CD4-positive, alpha-beta T cell (primary cell): ENCODE data around the gene ARL5C. TPM values are rescaled to one million over a fixed set of nuclear protein-coding genes. Genes with fewer than 3 reads are reported as not detected.

Experiments
- ATAC-seq: fragments of 200-7000 bp; cut with Tn5 transposase; one replicate; pipeline ENCODE4 v1.10.0; 2022; ENCODE audit warnings: mild to moderate bottlenecking; ENCODE audit not compliant: poor library complexity
- CTCF ChIA-PET: fragments of 350-600 bp; sonication (Branson Sonifier 250); formaldehyde crosslinking; loops from one replicate; lab custom pipeline; 2021; ENCODE audit warnings: antibody characterized with exemption, inconsistent platforms; lab: Charles Lee
- POLR2A ChIA-PET: fragments of 350-600 bp; sonication (Branson Sonifier 250); formaldehyde crosslinking; loops from one replicate; lab custom pipeline; 2021; ENCODE audit warnings: antibody characterized with exemption, inconsistent platforms; lab: Charles Lee
- DNase-seq, 14 experiments: peaks; one replicate each; pipeline ENCODE4 v3.0.0-alpha.2; 2013 to 2020; ENCODE audit warnings: mixed read lengths in 2 of 14
- H3K27ac ChIP-seq, 2 donors: one replicate each; pipeline versions ENCODE4 v1.5.1 to v1.7.0; 2013; ENCODE audit warnings: low read length in 2 of 2, low read depth in 1 of 2, mild to moderate bottlenecking in 1 of 2
- H3K27me3 ChIP-seq, 2 experiments: 1 replicate in 1 of 2; 2 replicates in 1 of 2; pipeline versions ENCODE4 v1.6.1 to v1.7.0; 2013; ENCODE audit warnings: low read length in 2 of 2, control low read depth in 1 of 2, mild to moderate bottlenecking in 1 of 2, moderate library complexity in 1 of 2; ENCODE audit not compliant: insufficient read depth in 2 of 2, control insufficient read depth in 1 of 2
- H3K36me3 ChIP-seq: one replicate; pipeline ENCODE4 v1.6.1; 2013; ENCODE audit warnings: low read length, control low read depth; ENCODE audit not compliant: insufficient read depth
- H3K4me1 ChIP-seq: one replicate; pipeline ENCODE4 v1.6.1; 2013; ENCODE audit warnings: low read length, control low read depth; ENCODE audit not compliant: insufficient read depth
- H3K4me3 ChIP-seq: one replicate; pipeline ENCODE4 v1.5.1; 2013; ENCODE audit warnings: mild to moderate bottlenecking, low read length, moderate library complexity
- H3K9me3 ChIP-seq, 2 experiments: 1 replicate in 1 of 2; 2 replicates in 1 of 2; pipeline versions ENCODE4 v1.6.1 to v1.7.0; 2013; ENCODE audit warnings: low read length in 2 of 2, mild to moderate bottlenecking in 2 of 2, control low read depth in 1 of 2, moderate library complexity in 1 of 2; ENCODE audit not compliant: control insufficient read depth in 1 of 2, insufficient read depth in 1 of 2
- H3K27ac Mint-ChIP-seq: one replicate; pipeline ENCODE4 v1.8.0; 2020; ENCODE audit warnings: mixed read lengths
- H3K27me3 Mint-ChIP-seq: one replicate; pipeline ENCODE4 v1.8.0; 2021; ENCODE audit warnings: mixed read lengths
- H3K36me3 Mint-ChIP-seq: one replicate; pipeline ENCODE4 v1.8.0; 2021; ENCODE audit warnings: low read depth, mixed read lengths
- H3K4me1 Mint-ChIP-seq: one replicate; pipeline ENCODE4 v1.8.0; 2021; ENCODE audit warnings: low read depth, mixed read lengths
- H3K4me3 Mint-ChIP-seq: one replicate; pipeline ENCODE4 v1.8.0; 2020; ENCODE audit warnings: mild to moderate bottlenecking, mixed read lengths
- H3K9me3 Mint-ChIP-seq: one replicate; pipeline ENCODE4 v1.8.0; 2020; ENCODE audit warnings: mixed read lengths
- intact Hi-C, 2 experiments: fragments of 100-400 bp; cut with DNase I in 1 of 2; cut with micrococcal nuclease in 1 of 2; formaldehyde crosslinking; loops; one replicate each; pipeline versions ENCODE4 v1.15.1 to v1.9.0; 2023 to 2025; cut with DNase I, micrococcal nuclease
- total RNA-seq, 174 experiments: library from RNA in 2 of 174; stranded (reverse) in 2 of 174; gene quantifications; one replicate each; pipeline ENCODE4 v1.2.3 and lab custom pipeline; 2021 to 2026
- TF ChIP-seq, protein P1 (sequence below): fragments of 200-600 bp; IDR thresholded peaks from one replicate; pipeline ENCODE4 v1.8.0; 2022; ENCODE audit warnings: antibody characterized with exemption, mild to moderate bottlenecking

ARL5C gene
- total RNA-seq, 2 experiments from 2014 or later: not detected

DNA sequence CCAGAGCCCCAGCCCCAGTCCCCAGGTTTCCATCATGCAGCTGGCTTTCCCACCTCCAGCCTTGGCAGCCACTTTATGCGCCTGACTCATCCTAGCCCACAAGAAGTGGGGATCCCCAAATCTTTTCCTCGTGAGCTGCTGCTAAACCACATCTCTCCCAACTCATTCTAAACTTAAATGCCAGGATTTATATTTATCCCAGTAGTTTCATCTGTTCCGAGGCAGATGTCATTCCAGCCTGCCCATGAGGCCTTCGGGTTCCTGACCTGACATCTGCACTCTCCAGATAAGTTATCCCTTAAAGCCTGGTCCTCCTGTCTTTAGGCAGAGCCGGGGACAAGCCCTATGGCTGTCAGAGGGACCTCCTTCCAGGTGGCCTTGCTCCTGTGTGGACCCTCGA is 31.1 kb downstream of the ARL5C start:
- ATAC-seq: no peak
- Histone ChIP-seq H3K4me1 (no peaks in the 10 kb centered on the region), H3K27me3 (no peaks in the 10 kb centered on the region), H3K36me3 (no peaks in the 10 kb centered on the region), H3K9me3 (no peaks in the 10 kb centered on the region), H3K4me3 (no peak overlapping the region), H3K27ac (no peak overlapping the region)
- Mint-ChIP-seq H3K4me1 (no peaks in the 10 kb centered on the region), H3K9me3 (no peaks in the 10 kb centered on the region), H3K27ac (no peak overlapping the region), H3K4me3 (no peak overlapping the region), H3K27me3 (no peaks in the 10 kb centered on the region), H3K36me3 (peaks cover 35% of the 10 kb centered on the region)
- ChIA-PET POLR2A (no interaction called here), CTCF (interaction anchor here (1.1 kb wide), 1 partner anchor 13 kb away, joined by 3 read pairs; no protein-coding TSS in a partner anchor)
- intact Hi-C loops: no loop called here
- TF ChIP-seq, protein P1, sequence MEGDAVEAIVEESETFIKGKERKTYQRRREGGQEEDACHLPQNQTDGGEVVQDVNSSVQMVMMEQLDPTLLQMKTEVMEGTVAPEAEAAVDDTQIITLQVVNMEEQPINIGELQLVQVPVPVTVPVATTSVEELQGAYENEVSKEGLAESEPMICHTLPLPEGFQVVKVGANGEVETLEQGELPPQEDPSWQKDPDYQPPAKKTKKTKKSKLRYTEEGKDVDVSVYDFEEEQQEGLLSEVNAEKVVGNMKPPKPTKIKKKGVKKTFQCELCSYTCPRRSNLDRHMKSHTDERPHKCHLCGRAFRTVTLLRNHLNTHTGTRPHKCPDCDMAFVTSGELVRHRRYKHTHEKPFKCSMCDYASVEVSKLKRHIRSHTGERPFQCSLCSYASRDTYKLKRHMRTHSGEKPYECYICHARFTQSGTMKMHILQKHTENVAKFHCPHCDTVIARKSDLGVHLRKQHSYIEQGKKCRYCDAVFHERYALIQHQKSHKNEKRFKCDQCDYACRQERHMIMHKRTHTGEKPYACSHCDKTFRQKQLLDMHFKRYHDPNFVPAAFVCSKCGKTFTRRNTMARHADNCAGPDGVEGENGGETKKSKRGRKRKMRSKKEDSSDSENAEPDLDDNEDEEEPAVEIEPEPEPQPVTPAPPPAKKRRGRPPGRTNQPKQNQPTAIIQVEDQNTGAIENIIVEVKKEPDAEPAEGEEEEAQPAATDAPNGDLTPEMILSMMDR: no peak
- DNase-seq: no peak

DNA sequence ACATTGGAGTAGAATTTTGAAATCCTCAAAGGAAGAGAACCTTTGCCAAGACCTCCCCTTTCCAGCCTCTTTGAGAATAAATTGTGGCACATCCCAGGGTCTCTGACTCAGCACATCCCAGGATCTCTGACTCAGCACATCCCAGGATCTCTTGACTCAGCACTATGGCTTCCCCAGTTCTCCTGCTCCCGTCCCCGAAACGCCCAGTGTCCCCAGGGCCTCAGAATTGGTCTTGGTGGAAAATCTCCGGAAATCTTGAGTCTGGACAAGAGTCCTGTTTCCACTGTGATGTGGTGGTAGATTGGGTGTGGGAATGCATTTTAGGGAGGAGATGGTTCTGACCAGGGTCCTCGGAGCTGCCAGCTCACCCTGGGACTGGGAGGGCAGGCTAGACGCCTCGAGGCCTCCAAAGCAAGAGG is 33.8 kb downstream of the ARL5C start:
- Mint-ChIP-seq H3K9me3 (no peaks in the 10 kb centered on the region), H3K36me3 (peaks cover 31% of the 10 kb centered on the region), H3K27me3 (no peaks in the 10 kb centered on the region), H3K27ac (no peak overlapping the region), H3K4me3 (no peak overlapping the region), H3K4me1 (no peaks in the 10 kb centered on the region)
- no peak overlapping the region for H3K27ac ChIP-seq
- no peaks in the 10 kb centered on the region for H3K27me3 ChIP-seq
- TF ChIP-seq, protein P1: no peak
- no peak for DNase-seq
- CTCF ChIA-PET: no interaction called here
- H3K4me1 ChIP-seq: no peaks in the 10 kb centered on the region
- ATAC-seq: no peak
- POLR2A ChIA-PET: no interaction called here
- no peaks in the 10 kb centered on the region for H3K36me3 ChIP-seq
- no peaks in the 10 kb centered on the region for H3K9me3 ChIP-seq
- H3K4me3 ChIP-seq: no peak overlapping the region
- intact Hi-C loops: no loop called here

DNA sequence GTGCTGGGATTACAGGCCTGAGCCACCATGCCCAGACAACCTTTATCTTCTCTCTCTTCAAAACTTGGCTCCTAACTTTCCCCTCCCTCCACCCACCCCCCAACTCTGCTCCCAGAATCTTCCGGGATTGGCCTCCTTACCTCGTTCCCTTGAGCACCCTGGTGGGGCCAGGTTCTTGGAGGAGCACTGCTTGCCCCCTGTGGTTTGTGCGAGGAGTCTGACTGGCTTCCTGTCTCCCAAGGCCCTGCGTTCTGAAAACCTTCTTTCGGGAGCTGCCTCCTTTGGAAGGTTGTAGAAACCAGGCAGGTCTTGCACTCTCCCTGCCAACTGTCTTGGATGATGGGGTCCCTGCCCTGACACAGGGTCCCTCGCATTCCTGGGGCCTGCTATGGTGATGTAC is 34.3 kb downstream of the ARL5C start:
- no peaks in the 10 kb centered on the region for H3K27me3 ChIP-seq
- DNase-seq (no peak), ATAC-seq (no peak)
- H3K4me3 Mint-ChIP-seq: no peak overlapping the region
- H3K4me1 Mint-ChIP-seq: no peaks in the 10 kb centered on the region
- no peak overlapping the region for H3K27ac ChIP-seq
- ChIA-PET CTCF (no interaction called here), POLR2A (no interaction called here)
- no peak overlapping the region for H3K4me3 ChIP-seq
- H3K27ac Mint-ChIP-seq: no peak overlapping the region
- TF ChIP-seq, protein P1: no peak
- no peaks in the 10 kb centered on the region for H3K9me3 Mint-ChIP-seq
- peaks cover 30% of the 10 kb centered on the region for H3K36me3 Mint-ChIP-seq
- no peaks in the 10 kb centered on the region for H3K36me3 ChIP-seq
- H3K9me3 ChIP-seq: no peaks in the 10 kb centered on the region
- H3K27me3 Mint-ChIP-seq: no peaks in the 10 kb centered on the region
- H3K4me1 ChIP-seq: no peaks in the 10 kb centered on the region
- intact Hi-C loops: no loop called here
